GM20000 (cell line): Measurements from ENCODE around the gene MAPK14.
A peak's percentile ranks its signal among the peaks of the same experiment; 100 is the strongest.
"Not testable (repeated sequence)": the region's sequence is repeated elsewhere in the genome, so short reads cannot be mapped to it uniquely, and the experiment has no call there.

ENCODE experiments used
- DNase-seq: peaks from one replicate; pipeline ENCODE4 v3.0.0; 2012; ENCODE audit warnings: low spot score
- TF ChIP-seq, protein P1 (sequence below): IDR thresholded peaks from 2 replicates; pipeline ENCODE4 v1.5.1; 2012; ENCODE audit warnings: mild to moderate bottlenecking, control low read depth; ENCODE audit errors: extremely low read depth, missing control alignments

The MAPK14 gene

DNA sequence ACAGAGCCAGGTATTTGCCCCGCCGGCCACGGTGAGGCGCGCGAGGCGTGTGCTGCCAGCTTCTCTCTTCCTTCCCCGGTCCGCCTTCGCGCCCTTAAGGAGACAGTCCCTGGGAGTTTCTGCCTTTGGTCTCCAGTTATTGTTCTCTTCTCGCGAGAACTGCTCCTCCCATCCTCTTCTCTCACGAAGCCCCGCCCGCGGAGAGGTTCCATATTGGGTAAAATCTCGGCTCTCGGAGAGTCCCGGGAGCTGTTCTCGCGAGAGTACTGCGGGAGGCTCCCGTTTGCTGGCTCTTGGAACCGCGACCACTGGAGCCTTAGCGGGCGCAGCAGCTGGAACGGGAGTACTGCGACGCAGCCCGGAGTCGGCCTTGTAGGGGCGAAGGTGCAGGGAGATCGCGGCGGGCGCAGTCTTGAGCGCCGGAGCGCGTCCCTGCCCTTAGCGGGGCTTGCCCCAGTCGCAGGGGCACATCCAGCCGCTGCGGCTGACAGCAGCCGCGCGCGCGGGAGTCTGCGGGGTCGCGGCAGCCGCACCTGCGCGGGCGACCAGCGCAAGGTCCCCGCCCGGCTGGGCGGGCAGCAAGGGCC is at the start of gene MAPK14:
TSS of gene MAPK14 (plus strand) at position 308 of the 587 bp plus-strand sequence. CDS start 350 bp downstream, outside the sequence.
- DNase-seq = peak; percentile 99
- TF ChIP-seq, protein P1, sequence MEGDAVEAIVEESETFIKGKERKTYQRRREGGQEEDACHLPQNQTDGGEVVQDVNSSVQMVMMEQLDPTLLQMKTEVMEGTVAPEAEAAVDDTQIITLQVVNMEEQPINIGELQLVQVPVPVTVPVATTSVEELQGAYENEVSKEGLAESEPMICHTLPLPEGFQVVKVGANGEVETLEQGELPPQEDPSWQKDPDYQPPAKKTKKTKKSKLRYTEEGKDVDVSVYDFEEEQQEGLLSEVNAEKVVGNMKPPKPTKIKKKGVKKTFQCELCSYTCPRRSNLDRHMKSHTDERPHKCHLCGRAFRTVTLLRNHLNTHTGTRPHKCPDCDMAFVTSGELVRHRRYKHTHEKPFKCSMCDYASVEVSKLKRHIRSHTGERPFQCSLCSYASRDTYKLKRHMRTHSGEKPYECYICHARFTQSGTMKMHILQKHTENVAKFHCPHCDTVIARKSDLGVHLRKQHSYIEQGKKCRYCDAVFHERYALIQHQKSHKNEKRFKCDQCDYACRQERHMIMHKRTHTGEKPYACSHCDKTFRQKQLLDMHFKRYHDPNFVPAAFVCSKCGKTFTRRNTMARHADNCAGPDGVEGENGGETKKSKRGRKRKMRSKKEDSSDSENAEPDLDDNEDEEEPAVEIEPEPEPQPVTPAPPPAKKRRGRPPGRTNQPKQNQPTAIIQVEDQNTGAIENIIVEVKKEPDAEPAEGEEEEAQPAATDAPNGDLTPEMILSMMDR = peak; percentile 76

DNA sequence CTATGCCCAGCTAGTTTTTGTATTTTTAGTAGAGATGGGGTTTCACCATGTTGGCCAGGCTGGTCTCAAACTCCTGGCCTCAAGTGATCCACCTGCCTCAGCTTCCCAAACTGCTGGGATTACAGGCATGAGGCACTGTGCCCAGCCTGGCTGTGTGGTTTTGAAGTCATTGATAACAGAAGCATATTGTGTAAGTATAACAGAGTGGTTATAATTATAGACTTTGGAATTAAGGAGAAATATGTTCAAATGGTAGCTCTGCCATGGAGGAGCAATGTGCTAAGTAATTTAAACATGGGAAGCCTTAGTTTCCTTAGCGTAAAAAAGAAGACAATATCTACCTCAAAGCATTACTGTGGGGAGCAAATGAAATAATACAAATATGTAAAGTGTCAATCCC is 47.5 kb upstream of the MAPK14 start:
- DNase-seq = not testable (repeated sequence)

- DNase-seq = no peak
- TF ChIP-seq, protein P1 = no peak
These were observed 46.5 kb upstream of the MAPK14 start for GRCh38 chr6:35980991-35981645.

GRCh38 chr6:35984701-35985100 is 42.9 kb upstream of the MAPK14 start:
- no peak for DNase-seq
- TF ChIP-seq, protein P1 = no peak

GRCh38 chr6:35988047-35988446 is 39.6 kb upstream of the MAPK14 start:
- not testable (repeated sequence) for DNase-seq

- DNase-seq = no peak
- TF ChIP-seq, protein P1 = no peak
These were observed 34.5 kb upstream of the MAPK14 start for GRCh38 chr6:35993150-35993549.

GRCh38 chr6:36000451-36000850 is 27.2 kb upstream of the MAPK14 start:
- DNase-seq = no peak
- TF ChIP-seq, protein P1 = no peak

GRCh38 chr6:36015666-36016065 is 11.9 kb upstream of the MAPK14 start:
- TF ChIP-seq, protein P1 = no peak
- no peak for DNase-seq
